K562 (cell line): ENCODE results near the gene CCDC117. TPM values are rescaled to one million over a fixed set of nuclear protein-coding genes. Genes with fewer than 3 reads are reported as not detected.

Experiments used
- ATF6 ChIP-seq: sonication (generic); formaldehyde crosslinking; IDR thresholded peaks from 2 replicates; pipeline ENCODE4 v1.4.0; 2020; ENCODE audit warnings: mild to moderate bottlenecking, missing genetic modification reagents
- ELK1 ChIP-seq: sonication (generic); formaldehyde crosslinking; IDR thresholded peaks from 2 replicates; pipeline ENCODE4 v1.8.1; 2022; ENCODE audit warnings: missing genetic modification reagents
- ESRRB ChIP-seq: fragments of 250-450 bp; sonication (Bioruptor Pico); IDR thresholded peaks from 2 replicates; pipeline ENCODE4 v1.5.0; 2020; ENCODE audit warnings: mild to moderate bottlenecking, moderate library complexity, borderline replicate concordance
- GABPB1 ChIP-seq: sonication (generic); formaldehyde crosslinking; IDR thresholded peaks from 2 replicates; pipeline ENCODE4 v1.8.0; 2022; ENCODE audit warnings: mild to moderate bottlenecking, missing genetic modification reagents
- HMGXB4 ChIP-seq: sonication (generic); formaldehyde crosslinking; IDR thresholded peaks from 2 replicates; pipeline ENCODE4 v1.8.1; 2023; ENCODE audit warnings: mild to moderate bottlenecking, missing genetic modification reagents
- JUND ChIP-seq, 2 experiments: IDR thresholded peaks; 2 replicates in 1 of 2; 3 replicates in 1 of 2; pipeline ENCODE4 v1.6.1; 2011; ENCODE audit warnings: borderline replicate concordance in 2 of 2, low read depth in 2 of 2, low read length in 2 of 2, improper control_type of control experiment in 1 of 2, missing biosample characterization in 1 of 2, missing genetic modification characterization in 1 of 2, missing genetic modification reagents in 1 of 2
- KAT7 ChIP-seq: sonication (generic); formaldehyde crosslinking; IDR thresholded peaks from 2 replicates; pipeline ENCODE4 v1.8.0; 2022; ENCODE audit warnings: missing genetic modification reagents, mild to moderate bottlenecking, borderline replicate concordance
- MCM3 ChIP-seq: fragments of 450-650 bp; IDR thresholded peaks from 2 replicates; pipeline ENCODE4 v1.6.1; 2016
- MYNN ChIP-seq, 2 experiments: sonication (generic); formaldehyde crosslinking in 1 of 2; IDR thresholded peaks; 2 replicates each; pipeline versions ENCODE4 v1.5.0 to v1.6.1; 2016 to 2020; ENCODE audit warnings: antibody characterized with exemption in 1 of 2, missing genetic modification reagents in 1 of 2
- NCOA2 ChIP-seq, 2 experiments: fragments of 450-650 bp; IDR thresholded peaks; 2 replicates each; pipeline ENCODE4 v1.6.1; 2018; ENCODE audit warnings: mild to moderate bottlenecking in 2 of 2, moderate library complexity in 1 of 2; ENCODE audit not compliant: partially characterized antibody in 2 of 2
- NFE2L1 ChIP-seq: fragments of 450-650 bp; IDR thresholded peaks from 2 replicates; pipeline ENCODE4 v1.6.1; 2016; ENCODE audit warnings: missing genetic modification characterization, low read depth, mild to moderate bottlenecking, missing compliant biosample characterization, moderate library complexity, borderline replicate concordance
- PHF8 ChIP-seq: fragments of 200-600 bp; sonication (generic); IDR thresholded peaks from 2 replicates; pipeline ENCODE4 v1.6.1; 2012; ENCODE audit warnings: mixed run types, mild to moderate bottlenecking, inconsistent platforms, low read length, moderate library complexity, borderline replicate concordance
- PTBP1 ChIP-seq: fragments of 200-400 bp; formaldehyde crosslinking; IDR thresholded peaks from 2 replicates; pipeline ENCODE4 v1.6.1; 2017; ENCODE audit warnings: low read depth, low read length
- SMAD2 ChIP-seq: fragments of 150-350 bp; IDR thresholded peaks from 2 replicates; pipeline ENCODE4 v1.6.1; 2014; ENCODE audit warnings: low read depth, mild to moderate bottlenecking, low read length
- TAF9B ChIP-seq: fragments of 450-650 bp; IDR thresholded peaks from 2 replicates; pipeline ENCODE4 v1.6.1; 2018; ENCODE audit warnings: mild to moderate bottlenecking; ENCODE audit not compliant: partially characterized antibody
- THRAP3 ChIP-seq: fragments of 450-650 bp; IDR thresholded peaks from 2 replicates; pipeline ENCODE4 v1.6.1; 2016; ENCODE audit warnings: mild to moderate bottlenecking, inconsistent platforms, borderline replicate concordance
- ZNF311 ChIP-seq: fragments of 250-450 bp; sonication (Bioruptor Pico); IDR thresholded peaks from 2 replicates; pipeline ENCODE4 v1.4.0; 2020; ENCODE audit warnings: mild to moderate bottlenecking, moderate library complexity
- ZNF586 ChIP-seq: fragments of 450-650 bp; formaldehyde crosslinking; conservative IDR thresholded peaks from 2 replicates; pipeline ENCODE4 v1.4.0; 2020; ENCODE audit warnings: mild to moderate bottlenecking, moderate library complexity
- ZNF655 ChIP-seq: fragments of 250-450 bp; sonication (Bioruptor Pico); IDR thresholded peaks from 2 replicates; pipeline ENCODE4 v1.5.0; 2021
- polyA plus RNA-seq, 8 experiments: library from polyadenylated mRNA; depleted of rRNA in 4 of 8; stranded (reverse) in 5 of 8; unstranded in 3 of 8; fragments of >200 nt; fragmentation: Nextera tagmentation in 2 of 8; fragmentation: Illumina TruSeq in 1 of 8; extraction: Ambion mirVana in 2 of 8; extraction: Trizol in 1 of 8; gene quantifications; 2 replicates each; pipeline versions ENCODE4 v1.2.1 to v1.2.3, GENCODE V29; 2011 to 2014; ENCODE audit warnings: inconsistent platforms in 1 of 8, missing spikeins in 1 of 8
- total RNA-seq, 7 experiments: library from RNA; depleted of rRNA in 6 of 7; stranded (reverse); fragments of >200 nt in 6 of 7; fragmentation: Illumina TruSeq in 2 of 7; extraction: Trizol in 2 of 7; gene quantifications; 2 replicates each; pipeline versions ENCODE4 v1.2.1 to v1.2.3, GENCODE V29; 2011 to 2021; ENCODE audit warnings: low replicate concordance in 1 of 7

CCDC117 gene
- total and polyA plus RNA-seq, 9 of the 15 experiments (the other 6 are each of a cell fraction or from before 2014, with no cell fraction given): 5.7 to 23.3 (median 15.8) TPM

- TF ChIP-seq MYNN (IDR thresholded peaks at IDR 0.05) (peak; percentile 81), MYNN (CRISPR knock-in tag; IDR thresholded peaks at IDR 0.05) (no peak), NFE2L1 (tag) (no peak), THRAP3 (no peak), MCM3 (no peak), JUND (IDR thresholded peaks at IDR 0.05; ENCODE audit: borderline replicate concordance, low read depth, low read length) (no peak), JUND (tag; IDR thresholded peaks at IDR 0.05; ENCODE audit: borderline replicate concordance, low read depth, low read length) (no peak), PHF8 (no peak), NCOA2 (IDR thresholded peaks at IDR 0.05; ENCODE audit: partially characterized antibody in 2 of 2) (no peak), HMGXB4 (no peak), ATF6 (CRISPR knock-in tag) (no peak), ESRRB (no peak), TAF9B (no peak), ZNF311 (CRISPR knock-in tag) (no peak), PTBP1 (no peak), SMAD2 (no peak), ZNF655 (CRISPR knock-in tag) (no peak), ELK1 (CRISPR knock-in tag) (no peak), ZNF586 (CRISPR knock-in tag) (no peak), KAT7 (CRISPR knock-in tag) (no peak), GABPB1 (CRISPR knock-in tag) (0 out of 2 replicates have a peak, but pooled peaks have one; percentile 19)
These were observed 29.5 kb downstream of the CCDC117 start (continued) for GRCh38 chr22:28801845-28802594.
